Right lobe of liver (tissue), 4 donors: ENCODE results near the gene WDR20.
"Not testable (repeated sequence)": the region's sequence is repeated elsewhere in the genome, so short reads cannot be mapped to it uniquely, and the experiment has no call there.

ENCODE experiments used
- POLR2A ChIP-seq: fragments of 450-650 bp; IDR thresholded peaks from one replicate; pipeline ENCODE4 v1.6.1; 2017; ENCODE audit warnings: antibody characterized with exemption, mild to moderate bottlenecking
- TF ChIP-seq, protein P1 (sequence below), 4 donors: fragments of 200-600 bp in 3 of 4; fragments of 450-650 bp in 1 of 4; IDR thresholded peaks; one replicate each; pipeline versions ENCODE4 v1.5.1 to v1.8.0; 2016 to 2022; ENCODE audit warnings: antibody characterized with exemption in 4 of 4, mild to moderate bottlenecking in 2 of 4
- donor health status: DM: no; HTN: no; CAD: no.
- donor health status: DM: no; HTN: no; CAD: no.
- donor health status: DM: no; HTN: yes; CAD: no.

DNA sequence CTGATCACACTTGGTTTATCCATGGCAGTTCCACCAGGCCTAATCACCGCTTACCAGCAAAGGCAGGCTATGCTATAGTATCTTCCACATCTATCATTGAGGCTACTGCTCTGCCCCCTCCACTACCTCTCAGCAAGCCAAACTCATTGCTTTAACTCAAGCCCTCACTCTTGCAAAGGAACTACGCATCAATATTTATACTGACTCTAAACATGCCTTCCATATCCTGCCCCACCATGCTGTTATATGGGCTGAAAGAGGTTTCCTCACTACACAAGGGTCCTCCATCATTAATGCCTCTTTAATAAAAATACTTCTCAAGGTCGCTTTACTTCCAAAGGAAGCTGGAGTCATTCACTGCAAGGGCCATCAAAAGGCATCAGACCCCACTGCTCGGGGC, 104.1 kb downstream of the WDR20 start:
- TF ChIP-seq, protein P1, sequence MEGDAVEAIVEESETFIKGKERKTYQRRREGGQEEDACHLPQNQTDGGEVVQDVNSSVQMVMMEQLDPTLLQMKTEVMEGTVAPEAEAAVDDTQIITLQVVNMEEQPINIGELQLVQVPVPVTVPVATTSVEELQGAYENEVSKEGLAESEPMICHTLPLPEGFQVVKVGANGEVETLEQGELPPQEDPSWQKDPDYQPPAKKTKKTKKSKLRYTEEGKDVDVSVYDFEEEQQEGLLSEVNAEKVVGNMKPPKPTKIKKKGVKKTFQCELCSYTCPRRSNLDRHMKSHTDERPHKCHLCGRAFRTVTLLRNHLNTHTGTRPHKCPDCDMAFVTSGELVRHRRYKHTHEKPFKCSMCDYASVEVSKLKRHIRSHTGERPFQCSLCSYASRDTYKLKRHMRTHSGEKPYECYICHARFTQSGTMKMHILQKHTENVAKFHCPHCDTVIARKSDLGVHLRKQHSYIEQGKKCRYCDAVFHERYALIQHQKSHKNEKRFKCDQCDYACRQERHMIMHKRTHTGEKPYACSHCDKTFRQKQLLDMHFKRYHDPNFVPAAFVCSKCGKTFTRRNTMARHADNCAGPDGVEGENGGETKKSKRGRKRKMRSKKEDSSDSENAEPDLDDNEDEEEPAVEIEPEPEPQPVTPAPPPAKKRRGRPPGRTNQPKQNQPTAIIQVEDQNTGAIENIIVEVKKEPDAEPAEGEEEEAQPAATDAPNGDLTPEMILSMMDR (IDR thresholded peaks at IDR 0.05), result not testable (repeated sequence)
- not testable (repeated sequence) for TF ChIP-seq POLR2A
